ENCODE data around the gene KCNB1.

DNA sequence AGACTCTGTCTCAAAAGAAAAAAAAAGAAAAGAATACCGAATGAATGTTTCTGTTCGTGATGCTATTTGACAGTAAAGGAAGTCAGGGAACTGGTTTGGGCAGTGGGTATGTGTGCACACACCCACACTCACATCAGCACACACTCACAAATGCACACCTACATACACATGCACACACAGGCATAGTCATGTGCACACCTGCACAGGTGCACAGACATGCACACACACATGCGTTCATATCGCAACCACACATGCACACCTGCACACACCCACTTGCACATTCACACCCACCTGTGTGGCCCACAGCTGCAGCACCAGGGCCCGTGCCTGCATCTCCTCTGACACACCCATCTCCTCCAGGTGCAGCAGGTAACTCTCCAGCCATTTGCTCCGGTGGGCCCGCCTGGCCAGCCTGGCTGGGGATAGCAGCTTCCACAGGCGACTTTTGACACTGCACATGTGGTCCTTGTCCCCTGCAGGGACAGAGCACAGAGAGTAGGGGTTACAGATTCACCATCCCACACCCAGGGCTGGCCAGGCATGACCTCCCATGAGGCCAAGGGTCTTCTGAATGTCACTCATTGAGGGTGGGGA lies 41.4 kb upstream of the KCNB1 start:
- TF ChIP-seq POLR2A (IDR thresholded peaks at IDR 0.05; ENCODE audit: low read depth, low read length) (no peak), TAF1 (IDR thresholded peaks at IDR 0.05; ENCODE audit: low read depth, low read length) (no peak), POLR2AphosphoS5 (IDR thresholded peaks at IDR 0.05; ENCODE audit: low read depth, low read length) (no peak)
